Vagina (tissue), 2 donors: ENCODE results near the gene RAPGEF5.

ENCODE experiments used
- POLR2A ChIP-seq, 2 donors: fragments of 450-650 bp; IDR thresholded peaks; one replicate each; pipeline ENCODE4 v1.6.1; 2017; ENCODE audit warnings: antibody characterized with exemption in 2 of 2, mild to moderate bottlenecking in 2 of 2, moderate library complexity in 2 of 2
- POLR2AphosphoS5 ChIP-seq, 2 donors: sonication (generic); formaldehyde crosslinking; IDR thresholded peaks; one replicate each; pipeline ENCODE4 v1.9.0; 2017; ENCODE audit warnings: antibody characterized with exemption in 2 of 2, mild to moderate bottlenecking in 2 of 2, low read depth in 1 of 2; ENCODE audit not compliant: insufficient read depth in 1 of 2
- TF ChIP-seq, protein P1 (sequence below), 3 experiments: fragments of 450-650 bp in 2 of 3; fragments of 200-600 bp in 1 of 3; sonication (generic) in 1 of 3; IDR thresholded peaks; one replicate each; pipeline ENCODE4 v1.5.1; 2017 to 2019; ENCODE audit warnings: antibody characterized with exemption in 3 of 3, mild to moderate bottlenecking in 2 of 3, moderate library complexity in 2 of 3

DNA sequence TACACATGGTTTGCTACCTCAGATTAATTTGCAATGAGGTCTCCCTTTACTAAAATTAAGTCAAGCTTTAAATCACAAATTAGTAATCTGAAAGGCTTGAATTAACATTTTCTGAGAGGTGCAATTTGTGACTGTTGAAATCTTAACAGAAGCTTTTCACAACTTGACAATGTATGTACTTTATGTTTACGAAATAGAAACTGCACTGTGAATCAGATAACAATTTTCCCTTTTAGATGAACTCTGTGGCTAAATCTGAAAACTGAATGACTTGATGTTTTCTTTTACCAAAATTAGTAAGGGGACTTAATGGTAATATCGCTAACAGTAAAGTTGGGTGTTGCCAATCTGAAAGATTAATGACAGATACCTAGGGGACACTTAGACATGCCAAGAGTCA lies 197.6 kb downstream of the RAPGEF5 start:
- TF ChIP-seq, protein P1, sequence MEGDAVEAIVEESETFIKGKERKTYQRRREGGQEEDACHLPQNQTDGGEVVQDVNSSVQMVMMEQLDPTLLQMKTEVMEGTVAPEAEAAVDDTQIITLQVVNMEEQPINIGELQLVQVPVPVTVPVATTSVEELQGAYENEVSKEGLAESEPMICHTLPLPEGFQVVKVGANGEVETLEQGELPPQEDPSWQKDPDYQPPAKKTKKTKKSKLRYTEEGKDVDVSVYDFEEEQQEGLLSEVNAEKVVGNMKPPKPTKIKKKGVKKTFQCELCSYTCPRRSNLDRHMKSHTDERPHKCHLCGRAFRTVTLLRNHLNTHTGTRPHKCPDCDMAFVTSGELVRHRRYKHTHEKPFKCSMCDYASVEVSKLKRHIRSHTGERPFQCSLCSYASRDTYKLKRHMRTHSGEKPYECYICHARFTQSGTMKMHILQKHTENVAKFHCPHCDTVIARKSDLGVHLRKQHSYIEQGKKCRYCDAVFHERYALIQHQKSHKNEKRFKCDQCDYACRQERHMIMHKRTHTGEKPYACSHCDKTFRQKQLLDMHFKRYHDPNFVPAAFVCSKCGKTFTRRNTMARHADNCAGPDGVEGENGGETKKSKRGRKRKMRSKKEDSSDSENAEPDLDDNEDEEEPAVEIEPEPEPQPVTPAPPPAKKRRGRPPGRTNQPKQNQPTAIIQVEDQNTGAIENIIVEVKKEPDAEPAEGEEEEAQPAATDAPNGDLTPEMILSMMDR (IDR thresholded peaks at IDR 0.05): no peak
- TF ChIP-seq POLR2A (IDR thresholded peaks at IDR 0.05) (no peak), POLR2AphosphoS5 (IDR thresholded peaks at IDR 0.05; ENCODE audit: insufficient read depth in 1 of 2, low read depth in 1 of 2) (no peak)
